Transverse colon (tissue), 4 donors: ENCODE results near the gene ARHGEF33. TPM values are rescaled to one million over a fixed set of nuclear protein-coding genes. Genes with fewer than 3 reads are reported as not detected.

Experiments
- DNase-seq: peaks from one replicate; pipeline ENCODE4 v3.0.0-alpha.2; 2019
- H3K27ac ChIP-seq, 4 donors: fragments of 200-600 bp; sonication (generic); 2 replicates each; pipeline ENCODE4 v1.5.1; 2016 to 2018; ENCODE audit warnings: inconsistent platforms in 4 of 4
- H3K27me3 ChIP-seq: fragments of 200-600 bp; sonication (generic); 2 replicates; pipeline ENCODE4 v1.5.1; 2017; ENCODE audit warnings: inconsistent platforms
- H3K36me3 ChIP-seq, 4 donors: fragments of 200-600 bp; sonication (generic); 2 replicates each; pipeline ENCODE4 v1.5.1; 2017 to 2019; ENCODE audit warnings: inconsistent platforms in 4 of 4
- H3K4me1 ChIP-seq, 4 donors: fragments of 200-600 bp; sonication (generic); 2 replicates each; pipeline ENCODE4 v1.5.1; 2017 to 2020; ENCODE audit warnings: inconsistent platforms in 4 of 4
- H3K4me3 ChIP-seq, 4 donors: fragments of 200-600 bp; sonication (generic); 1 replicate in 1 of 4; 2 replicates in 3 of 4; pipeline versions ENCODE4 v1.5.1 to v1.6.1; 2017 to 2019; ENCODE audit warnings: inconsistent platforms in 4 of 4
- H3K9me3 ChIP-seq, 2 donors: fragments of 200-600 bp; sonication (generic); 2 replicates each; pipeline ENCODE4 v1.5.1; 2017 to 2019; ENCODE audit warnings: inconsistent platforms in 2 of 2
- CTCF ChIP-seq, 5 experiments: fragments of 200-600 bp in 3 of 5; fragments of 450-650 bp in 2 of 5; sonication (generic) in 3 of 5; IDR thresholded peaks; 1 replicate in 2 of 5; 2 replicates in 3 of 5; pipeline ENCODE4 v1.5.1; 2016 to 2017; ENCODE audit warnings: antibody characterized with exemption in 5 of 5, inconsistent platforms in 3 of 5, mild to moderate bottlenecking in 2 of 5, moderate library complexity in 1 of 5
- EP300 ChIP-seq: sonication (generic); formaldehyde crosslinking; IDR thresholded peaks from one replicate; pipeline ENCODE4 v1.6.1; 2017; ENCODE audit warnings: antibody characterized with exemption, low read depth
- POLR2A ChIP-seq: fragments of 450-650 bp; IDR thresholded peaks from one replicate; pipeline ENCODE4 v1.6.1; 2016; ENCODE audit warnings: antibody characterized with exemption, mild to moderate bottlenecking, moderate library complexity
- POLR2AphosphoS5 ChIP-seq, 3 donors: sonication (generic); formaldehyde crosslinking; IDR thresholded peaks; one replicate each; pipeline ENCODE4 v1.6.1; 2016; ENCODE audit warnings: antibody characterized with exemption in 3 of 3
- WGBS, 2 donors: methylation state at CpG; one replicate each; pipeline ENCODE4 v1.1.5; 2018; ENCODE audit warnings: low coverage in 1 of 2; 5-methylcytosine and 5-hydroxymethylcytosine counted together
- in situ Hi-C, 4 donors: fragments of 200-750 bp; cut with MboI; loops; one replicate each; pipeline versions ENCODE4 v1.15.0 to v1.15.1; 2017; ENCODE audit warnings: low sequenced_read_pairs in 3 of 4, low pct_ligation_motif_present in 1 of 4, low pct_unique_long_range_greater_than_20kb in 1 of 4
- intact Hi-C: fragments of 100-400 bp; cut with DNase I; formaldehyde crosslinking; loops from one replicate; pipeline ENCODE4 v1.15.1; 2023; ENCODE audit warnings: low total_unique reads
- total RNA-seq, 4 donors: library from RNA; depleted of rRNA; stranded (reverse); fragments of >200 nt; gene quantifications; one replicate each; pipeline ENCODE4 v1.1.0, GENCODE V29; 2016

ARHGEF33 gene
- total RNA-seq, 4 donors from 2014 or later, result 0.14 to 0.32 TPM; not detected in 2

GRCh38 chr2:38957972-38958371 lies 68.3 kb downstream of the ARHGEF33 start:
- Histone ChIP-seq H3K27me3 (peaks cover 6% of the 10 kb centered on the region), H3K4me3 (no peak overlapping the region), H3K4me1 (peaks cover 0 to 10% (median 7%) of the 10 kb centered on the region in 4 donors), H3K9me3 (no peaks in the 10 kb centered on the region), H3K36me3 (no peaks in the 10 kb centered on the region), H3K27ac (no peak overlapping the region)
- TF ChIP-seq CTCF (IDR thresholded peaks at IDR 0.05) (no peak), POLR2AphosphoS5 (IDR thresholded peaks at IDR 0.05) (no peak), POLR2A (no peak), EP300 (no peak)
- in situ Hi-C loops (loop anchor here in 1 of 4 donors (10.0 kb wide), 1 partner anchor 277 kb away; no protein-coding TSS in a partner anchor), intact Hi-C loops (no loop called here)
- no peak for DNase-seq
- 89% methylated on average over 5 of the region's 5 CpGs; no CpG with 5 or more reads in 1 of the 2 donors for WGBS, 2 donors

GRCh38 chr2:38959466-38959865 lies 69.8 kb downstream of the ARHGEF33 start:
- WGBS, 2 donors, result 92 to 95% methylated on average over 2 to 24 of the region's 24 CpGs
- peak overlapping the region in 1 of 4 donors; percentile 45 for H3K4me3 ChIP-seq
- intact Hi-C loops, result no loop called here
- H3K27me3 ChIP-seq, result peaks cover 6% of the 10 kb centered on the region
- peaks cover 0 to 10% (median 7%) of the 10 kb centered on the region in 4 donors for H3K4me1 ChIP-seq
- H3K27ac ChIP-seq, result no peak overlapping the region
- DNase-seq, result no peak
- no peak for TF ChIP-seq POLR2AphosphoS5 (IDR thresholded peaks at IDR 0.05)
- no peak for TF ChIP-seq POLR2A
- TF ChIP-seq EP300, result no peak
- TF ChIP-seq CTCF (IDR thresholded peaks at IDR 0.05), result no peak
- H3K36me3 ChIP-seq, result no peaks in the 10 kb centered on the region
- in situ Hi-C loops, result loop anchor here in 1 of 4 donors (10.0 kb wide), 1 partner anchor 275 kb away; no protein-coding TSS in a partner anchor
- H3K9me3 ChIP-seq, result no peaks in the 10 kb centered on the region

GRCh38 chr2:38959938-38960608 lies 70.4 kb downstream of the ARHGEF33 start:
- in situ Hi-C loops, result loop anchor here in 1 of 4 donors (10.0 kb wide), 1 partner anchor 275 kb away; no protein-coding TSS in a partner anchor

More at GRCh38 chr2:38959938-38960608, 70.4 kb downstream of the ARHGEF33 start:
- Histone ChIP-seq H3K4me3 (peak overlapping the region; percentile 16 to 45 (median 26)), H3K27me3 (peaks cover 6% of the 10 kb centered on the region), H3K27ac (peak overlapping the region in 1 of 4 donors; percentile 11), H3K9me3 (no peaks in the 10 kb centered on the region), H3K36me3 (no peaks in the 10 kb centered on the region), H3K4me1 (peaks cover 0 to 10% (median 7%) of the 10 kb centered on the region in 4 donors)
- peak; percentile 67 for DNase-seq
- intact Hi-C loops, result no loop called here
- 36% methylated on average over 74 of the region's 97 CpGs; no CpG with 5 or more reads in 1 of the 2 donors for WGBS, 2 donors
- no peak for TF ChIP-seq POLR2A
- TF ChIP-seq CTCF (IDR thresholded peaks at IDR 0.05), result peak in 1 of 5 experiments; percentile 5
- TF ChIP-seq EP300, result no peak
- TF ChIP-seq POLR2AphosphoS5 (IDR thresholded peaks at IDR 0.05), result no peak
